ENCODE data around the gene SLC22A31.

DNA sequence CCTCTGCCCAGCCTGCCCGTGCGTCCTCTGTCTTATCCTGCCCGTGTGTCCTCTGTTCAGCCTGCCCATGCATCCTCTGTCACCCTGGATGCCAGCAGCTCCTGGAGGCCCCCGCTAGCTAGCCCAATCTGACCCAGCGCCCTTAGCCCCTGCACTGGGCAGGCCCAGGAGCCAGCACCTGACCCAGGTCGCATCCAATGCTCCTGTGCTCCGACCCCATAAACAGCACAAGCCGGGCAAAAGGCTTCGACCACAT, 15.7 kb downstream of the SLC22A31 start:
- TF ChIP-seq, protein P1, sequence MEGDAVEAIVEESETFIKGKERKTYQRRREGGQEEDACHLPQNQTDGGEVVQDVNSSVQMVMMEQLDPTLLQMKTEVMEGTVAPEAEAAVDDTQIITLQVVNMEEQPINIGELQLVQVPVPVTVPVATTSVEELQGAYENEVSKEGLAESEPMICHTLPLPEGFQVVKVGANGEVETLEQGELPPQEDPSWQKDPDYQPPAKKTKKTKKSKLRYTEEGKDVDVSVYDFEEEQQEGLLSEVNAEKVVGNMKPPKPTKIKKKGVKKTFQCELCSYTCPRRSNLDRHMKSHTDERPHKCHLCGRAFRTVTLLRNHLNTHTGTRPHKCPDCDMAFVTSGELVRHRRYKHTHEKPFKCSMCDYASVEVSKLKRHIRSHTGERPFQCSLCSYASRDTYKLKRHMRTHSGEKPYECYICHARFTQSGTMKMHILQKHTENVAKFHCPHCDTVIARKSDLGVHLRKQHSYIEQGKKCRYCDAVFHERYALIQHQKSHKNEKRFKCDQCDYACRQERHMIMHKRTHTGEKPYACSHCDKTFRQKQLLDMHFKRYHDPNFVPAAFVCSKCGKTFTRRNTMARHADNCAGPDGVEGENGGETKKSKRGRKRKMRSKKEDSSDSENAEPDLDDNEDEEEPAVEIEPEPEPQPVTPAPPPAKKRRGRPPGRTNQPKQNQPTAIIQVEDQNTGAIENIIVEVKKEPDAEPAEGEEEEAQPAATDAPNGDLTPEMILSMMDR (IDR thresholded peaks at IDR 0.05 in 2 of 3, conservative IDR thresholded peaks at IDR 0.05 in 1 of 3; ENCODE audit: borderline replicate concordance in 1 of 3, insufficient read depth in 1 of 3, low read depth in 2 of 3, low read length in 2 of 3), result no peak
- no peak for TF ChIP-seq TCF7L2 (IDR thresholded peaks at IDR 0.05; ENCODE audit: borderline replicate concordance, extremely low read depth, insufficient read depth, insufficient read length)
- no peak for TF ChIP-seq CBX3 (IDR thresholded peaks at IDR 0.05; ENCODE audit: low read depth)
- TF ChIP-seq, protein P2, sequence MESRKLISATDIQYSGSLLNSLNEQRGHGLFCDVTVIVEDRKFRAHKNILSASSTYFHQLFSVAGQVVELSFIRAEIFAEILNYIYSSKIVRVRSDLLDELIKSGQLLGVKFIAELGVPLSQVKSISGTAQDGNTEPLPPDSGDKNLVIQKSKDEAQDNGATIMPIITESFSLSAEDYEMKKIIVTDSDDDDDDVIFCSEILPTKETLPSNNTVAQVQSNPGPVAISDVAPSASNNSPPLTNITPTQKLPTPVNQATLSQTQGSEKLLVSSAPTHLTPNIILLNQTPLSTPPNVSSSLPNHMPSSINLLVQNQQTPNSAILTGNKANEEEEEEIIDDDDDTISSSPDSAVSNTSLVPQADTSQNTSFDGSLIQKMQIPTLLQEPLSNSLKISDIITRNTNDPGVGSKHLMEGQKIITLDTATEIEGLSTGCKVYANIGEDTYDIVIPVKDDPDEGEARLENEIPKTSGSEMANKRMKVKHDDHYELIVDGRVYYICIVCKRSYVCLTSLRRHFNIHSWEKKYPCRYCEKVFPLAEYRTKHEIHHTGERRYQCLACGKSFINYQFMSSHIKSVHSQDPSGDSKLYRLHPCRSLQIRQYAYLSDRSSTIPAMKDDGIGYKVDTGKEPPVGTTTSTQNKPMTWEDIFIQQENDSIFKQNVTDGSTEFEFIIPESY (IDR thresholded peaks at IDR 0.05; ENCODE audit: extremely low read depth, insufficient replicate concordance, low read length), result no peak
- TF ChIP-seq, protein P3, sequence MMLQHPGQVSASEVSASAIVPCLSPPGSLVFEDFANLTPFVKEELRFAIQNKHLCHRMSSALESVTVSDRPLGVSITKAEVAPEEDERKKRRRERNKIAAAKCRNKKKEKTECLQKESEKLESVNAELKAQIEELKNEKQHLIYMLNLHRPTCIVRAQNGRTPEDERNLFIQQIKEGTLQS (IDR thresholded peaks at IDR 0.05), result no peak
- TF ChIP-seq, protein P4, sequence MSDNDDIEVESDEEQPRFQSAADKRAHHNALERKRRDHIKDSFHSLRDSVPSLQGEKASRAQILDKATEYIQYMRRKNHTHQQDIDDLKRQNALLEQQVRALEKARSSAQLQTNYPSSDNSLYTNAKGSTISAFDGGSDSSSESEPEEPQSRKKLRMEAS (IDR thresholded peaks at IDR 0.05), result no peak
- TF ChIP-seq EZH2 (IDR thresholded peaks at IDR 0.05), result no peak
- no peak for TF ChIP-seq POLR2A (IDR thresholded peaks at IDR 0.05; ENCODE audit: borderline replicate concordance, extremely low read depth, insufficient read depth, insufficient read length)
- TF ChIP-seq YY1 (IDR thresholded peaks at IDR 0.05; ENCODE audit: extremely low read depth, insufficient replicate concordance, low read depth, low read length), result no peak
- no peak for TF ChIP-seq SP1 (IDR thresholded peaks at IDR 0.05; ENCODE audit: low read depth)
- no peak for TF ChIP-seq ZFX (IDR thresholded peaks at IDR 0.05)
- TF ChIP-seq, protein P5, sequence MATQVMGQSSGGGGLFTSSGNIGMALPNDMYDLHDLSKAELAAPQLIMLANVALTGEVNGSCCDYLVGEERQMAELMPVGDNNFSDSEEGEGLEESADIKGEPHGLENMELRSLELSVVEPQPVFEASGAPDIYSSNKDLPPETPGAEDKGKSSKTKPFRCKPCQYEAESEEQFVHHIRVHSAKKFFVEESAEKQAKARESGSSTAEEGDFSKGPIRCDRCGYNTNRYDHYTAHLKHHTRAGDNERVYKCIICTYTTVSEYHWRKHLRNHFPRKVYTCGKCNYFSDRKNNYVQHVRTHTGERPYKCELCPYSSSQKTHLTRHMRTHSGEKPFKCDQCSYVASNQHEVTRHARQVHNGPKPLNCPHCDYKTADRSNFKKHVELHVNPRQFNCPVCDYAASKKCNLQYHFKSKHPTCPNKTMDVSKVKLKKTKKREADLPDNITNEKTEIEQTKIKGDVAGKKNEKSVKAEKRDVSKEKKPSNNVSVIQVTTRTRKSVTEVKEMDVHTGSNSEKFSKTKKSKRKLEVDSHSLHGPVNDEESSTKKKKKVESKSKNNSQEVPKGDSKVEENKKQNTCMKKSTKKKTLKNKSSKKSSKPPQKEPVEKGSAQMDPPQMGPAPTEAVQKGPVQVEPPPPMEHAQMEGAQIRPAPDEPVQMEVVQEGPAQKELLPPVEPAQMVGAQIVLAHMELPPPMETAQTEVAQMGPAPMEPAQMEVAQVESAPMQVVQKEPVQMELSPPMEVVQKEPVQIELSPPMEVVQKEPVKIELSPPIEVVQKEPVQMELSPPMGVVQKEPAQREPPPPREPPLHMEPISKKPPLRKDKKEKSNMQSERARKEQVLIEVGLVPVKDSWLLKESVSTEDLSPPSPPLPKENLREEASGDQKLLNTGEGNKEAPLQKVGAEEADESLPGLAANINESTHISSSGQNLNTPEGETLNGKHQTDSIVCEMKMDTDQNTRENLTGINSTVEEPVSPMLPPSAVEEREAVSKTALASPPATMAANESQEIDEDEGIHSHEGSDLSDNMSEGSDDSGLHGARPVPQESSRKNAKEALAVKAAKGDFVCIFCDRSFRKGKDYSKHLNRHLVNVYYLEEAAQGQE (IDR thresholded peaks at IDR 0.05; ENCODE audit: low read depth), result no peak

All from HCT116 (cell line).